ENCODE data around the gene LRRC31.

Gene LRRC31

GRCh38 chr3:169827712-169828111 lies 42.0 kb downstream of the LRRC31 start:
- TF ChIP-seq CTCF (IDR thresholded peaks at IDR 0.05; ENCODE audit: unreplicated experiment in 3 of 3) = no peak
- Mint-ChIP-seq H3K36me3 (ENCODE audit: low read depth) (no peaks in the 10 kb centered on the region), H3K9me3 (no peaks in the 10 kb centered on the region), H3K4me3 (no peak overlapping the region), H3K27ac (no peak overlapping the region), H3K27me3 (ENCODE audit: low read depth) (peaks cover 3% of the 10 kb centered on the region), H3K4me1 (no peaks in the 10 kb centered on the region)

GRCh38 chr3:169825316-169825715 lies 44.4 kb downstream of the LRRC31 start:
- Mint-ChIP-seq H3K9me3 (no peaks in the 10 kb centered on the region), H3K27me3 (ENCODE audit: low read depth) (peaks cover 3% of the 10 kb centered on the region), H3K4me3 (no peak overlapping the region), H3K36me3 (ENCODE audit: low read depth) (no peaks in the 10 kb centered on the region), H3K4me1 (no peaks in the 10 kb centered on the region), H3K27ac (no peak overlapping the region)
- no peak for TF ChIP-seq CTCF (IDR thresholded peaks at IDR 0.05; ENCODE audit: unreplicated experiment in 3 of 3)

GRCh38 chr3:169822983-169823382 lies 46.8 kb downstream of the LRRC31 start:
- Mint-ChIP-seq H3K9me3 (no peaks in the 10 kb centered on the region), H3K36me3 (ENCODE audit: low read depth) (no peaks in the 10 kb centered on the region)
- no peak for TF ChIP-seq CTCF (IDR thresholded peaks at IDR 0.05; ENCODE audit: unreplicated experiment in 3 of 3)

GRCh38 chr3:169822540-169822939 lies 47.2 kb downstream of the LRRC31 start:
- H3K36me3 Mint-ChIP-seq (ENCODE audit: low read depth) = no peaks in the 10 kb centered on the region
- H3K27me3 Mint-ChIP-seq (ENCODE audit: low read depth) = peaks cover 3% of the 10 kb centered on the region
- TF ChIP-seq CTCF (IDR thresholded peaks at IDR 0.05; ENCODE audit: unreplicated experiment in 3 of 3) = no peak

More at GRCh38 chr3:169822983-169823382, 46.8 kb downstream of the LRRC31 start:
- Mint-ChIP-seq H3K4me3 (no peak overlapping the region), H3K4me1 (no peaks in the 10 kb centered on the region), H3K27ac (no peak overlapping the region), H3K27me3 (ENCODE audit: low read depth) (peaks cover 3% of the 10 kb centered on the region)

GRCh38 chr3:169822091-169822490 lies 47.6 kb downstream of the LRRC31 start:
- Mint-ChIP-seq H3K4me1 (no peaks in the 10 kb centered on the region), H3K27ac (no peak overlapping the region), H3K9me3 (no peaks in the 10 kb centered on the region), H3K27me3 (ENCODE audit: low read depth) (peaks cover 3% of the 10 kb centered on the region), H3K4me3 (no peak overlapping the region), H3K36me3 (ENCODE audit: low read depth) (no peaks in the 10 kb centered on the region)
- TF ChIP-seq CTCF (IDR thresholded peaks at IDR 0.05; ENCODE audit: unreplicated experiment in 3 of 3) = no peak

More at GRCh38 chr3:169822540-169822939, 47.2 kb downstream of the LRRC31 start:
- H3K4me3 Mint-ChIP-seq = no peak overlapping the region
- no peaks in the 10 kb centered on the region for H3K9me3 Mint-ChIP-seq
- no peaks in the 10 kb centered on the region for H3K4me1 Mint-ChIP-seq
- H3K27ac Mint-ChIP-seq = no peak overlapping the region

- Mint-ChIP-seq H3K27ac (no peak overlapping the region), H3K9me3 (peaks cover 11% of the 10 kb centered on the region), H3K4me1 (no peaks in the 10 kb centered on the region), H3K27me3 (ENCODE audit: low read depth) (no peaks in the 10 kb centered on the region), H3K4me3 (no peak overlapping the region), H3K36me3 (ENCODE audit: low read depth) (no peaks in the 10 kb centered on the region)
- TF ChIP-seq CTCF (IDR thresholded peaks at IDR 0.05; ENCODE audit: unreplicated experiment in 3 of 3) = no peak
Measured at GRCh38 chr3:169818316-169818715, 51.4 kb downstream of the LRRC31 start.
